Trophoblast cell (in vitro differentiated cells and primary cell): Measurements from ENCODE around the gene MRGPRD.

ENCODE experiments used
- DNase-seq, 2 donors: peaks; one replicate each; pipeline ENCODE4 v3.0.0-alpha.2; 2016
- H2AFZ ChIP-seq: 2 replicates; pipeline ENCODE4 v1.6.1; 2013; ENCODE audit warnings: low read length, moderate library complexity, mild to moderate bottlenecking; ENCODE audit not compliant: insufficient read depth, poor library complexity
- H2AK5ac ChIP-seq: 2 replicates; pipeline ENCODE4 v1.6.1; 2013; ENCODE audit warnings: mild to moderate bottlenecking, low read length
- H2BK120ac ChIP-seq: 2 replicates; pipeline ENCODE4 v1.6.1; 2013; ENCODE audit warnings: low read length, mild to moderate bottlenecking, moderate library complexity; ENCODE audit not compliant: insufficient read depth, poor library complexity
- H2BK12ac ChIP-seq: 2 replicates; pipeline ENCODE4 v1.6.1; 2013; ENCODE audit warnings: mild to moderate bottlenecking, low read length, moderate library complexity
- H2BK5ac ChIP-seq: 2 replicates; pipeline ENCODE4 v1.6.1; 2013; ENCODE audit warnings: low read length, low read depth, moderate library complexity, mild to moderate bottlenecking; ENCODE audit not compliant: poor library complexity
- H3K14ac ChIP-seq: 2 replicates; pipeline ENCODE4 v1.6.1; 2013; ENCODE audit warnings: mild to moderate bottlenecking, low read length
- H3K18ac ChIP-seq: 2 replicates; pipeline ENCODE4 v1.6.1; 2013; ENCODE audit warnings: mild to moderate bottlenecking, low read length
- H3K23ac ChIP-seq: 2 replicates; pipeline ENCODE4 v1.6.1; 2013; ENCODE audit warnings: low read length
- H3K27ac ChIP-seq: 2 replicates; pipeline ENCODE4 v1.5.1; 2013; ENCODE audit warnings: low read depth, mild to moderate bottlenecking, inconsistent platforms, low read length, moderate library complexity
- H3K27me3 ChIP-seq: 2 replicates; pipeline ENCODE4 v1.6.1; 2013; ENCODE audit warnings: inconsistent platforms, mild to moderate bottlenecking, low read length, moderate library complexity; ENCODE audit not compliant: insufficient read depth
- H3K36me3 ChIP-seq, 2 experiments: 1 replicate in 1 of 2; 2 replicates in 1 of 2; pipeline ENCODE4 v1.6.1; 2013; ENCODE audit warnings: low read length in 2 of 2, mild to moderate bottlenecking in 2 of 2, moderate library complexity in 1 of 2; ENCODE audit not compliant: insufficient read depth in 2 of 2, control insufficient read depth in 1 of 2
- H3K4ac ChIP-seq: 2 replicates; pipeline ENCODE4 v1.6.1; 2013; ENCODE audit warnings: low read depth, mild to moderate bottlenecking, low read length, moderate library complexity
- H3K4me1 ChIP-seq, 2 experiments: 1 replicate in 1 of 2; 2 replicates in 1 of 2; pipeline ENCODE4 v1.6.1; 2013; ENCODE audit warnings: low read length in 2 of 2, mild to moderate bottlenecking in 2 of 2, moderate library complexity in 1 of 2; ENCODE audit not compliant: insufficient read depth in 2 of 2, control insufficient read depth in 1 of 2
- H3K4me2 ChIP-seq: 2 replicates; pipeline ENCODE4 v1.6.1; 2013; ENCODE audit warnings: inconsistent platforms, mild to moderate bottlenecking, low read length, moderate library complexity
- H3K4me3 ChIP-seq: 2 replicates; pipeline ENCODE4 v1.5.1; 2013; ENCODE audit warnings: mild to moderate bottlenecking, low read depth, low read length, inconsistent platforms
- H3K79me1 ChIP-seq: one replicate; pipeline ENCODE4 v1.6.1; 2013; ENCODE audit warnings: low read length
- H3K79me2 ChIP-seq: 2 replicates; pipeline ENCODE4 v1.6.1; 2013; ENCODE audit warnings: low read length, mild to moderate bottlenecking; ENCODE audit not compliant: control insufficient read depth, insufficient read depth, poor library complexity
- H3K9ac ChIP-seq: 2 replicates; pipeline ENCODE4 v1.6.1; 2013; ENCODE audit warnings: mild to moderate bottlenecking, low read length
- H3K9me3 ChIP-seq: 2 replicates; pipeline ENCODE4 v1.6.1; 2013; ENCODE audit warnings: low read depth, mild to moderate bottlenecking, control low read depth, inconsistent platforms, low read length; ENCODE audit not compliant: insufficient read depth
- H4K12ac ChIP-seq: 2 replicates; pipeline ENCODE4 v1.6.1; 2013; ENCODE audit warnings: low read depth, mild to moderate bottlenecking, low read length, moderate library complexity
- H4K8ac ChIP-seq: 2 replicates; pipeline ENCODE4 v1.6.1; 2013; ENCODE audit warnings: low read depth, mild to moderate bottlenecking, low read length, moderate library complexity
- H4K91ac ChIP-seq: one replicate; pipeline ENCODE4 v1.6.1; 2013; ENCODE audit warnings: low read depth, mild to moderate bottlenecking, low read length, moderate library complexity
- WGBS: extraction: QIAGEN DNeasy Blood & Tissue Kit; methylation state at CpG from one replicate; pipeline ENCODE4 v1.1.7; 2013; ENCODE audit warnings: missing lambda C conversion rate; ENCODE audit not compliant: insufficient read length, insufficient coverage; ENCODE audit errors: extremely low coverage; 5-methylcytosine and 5-hydroxymethylcytosine counted together

MRGPRD gene

DNA sequence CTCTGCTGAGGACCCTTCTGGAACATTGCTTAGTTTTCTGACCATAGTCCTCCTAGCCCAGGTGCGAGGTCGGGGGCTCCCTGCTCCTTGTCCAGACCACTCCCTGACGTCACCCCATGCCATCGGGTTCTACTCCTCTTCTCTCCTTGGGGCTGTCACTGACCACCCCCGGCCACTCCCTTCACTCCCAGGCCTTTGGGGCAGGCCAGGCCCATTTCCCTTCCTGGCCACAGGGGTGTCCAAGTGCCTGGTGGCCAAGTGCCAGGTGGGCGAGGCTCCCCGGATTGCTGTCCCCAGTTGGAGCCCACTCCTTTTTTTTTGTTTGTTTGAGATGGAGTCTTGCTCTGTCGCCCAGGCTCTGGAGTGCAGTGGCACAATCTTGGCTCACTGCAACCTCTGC lies 19.5 kb downstream of the MRGPRD start:
- Histone ChIP-seq H3K9me3 (peaks cover 7% of the 10 kb centered on the region), H3K18ac (no peak overlapping the region), H2BK120ac (no peak overlapping the region), H3K4ac (no peak overlapping the region), H3K79me2 (no peaks in the 10 kb centered on the region), H3K4me1 (no peaks in the 10 kb centered on the region), H3K4me3 (no peak overlapping the region), H4K8ac (no peak overlapping the region), H4K91ac (no peak overlapping the region), H3K27me3 (no peaks in the 10 kb centered on the region), H3K14ac (no peak overlapping the region), H2AK5ac (no peak overlapping the region), H4K12ac (no peak overlapping the region), H2AFZ (no peak overlapping the region), H3K79me1 (no peaks in the 10 kb centered on the region), H3K27ac (no peak overlapping the region), H3K9ac (no peak overlapping the region), H3K23ac (no peak overlapping the region), H2BK12ac (no peak overlapping the region), H3K4me2 (no peak overlapping the region), H3K36me3 (no peaks in the 10 kb centered on the region), H2BK5ac (no peak overlapping the region)
- no peak for DNase-seq
- whole genome bisulfite sequencing, result no CpG with 5 or more reads among the region's 8 CpGs

DNA sequence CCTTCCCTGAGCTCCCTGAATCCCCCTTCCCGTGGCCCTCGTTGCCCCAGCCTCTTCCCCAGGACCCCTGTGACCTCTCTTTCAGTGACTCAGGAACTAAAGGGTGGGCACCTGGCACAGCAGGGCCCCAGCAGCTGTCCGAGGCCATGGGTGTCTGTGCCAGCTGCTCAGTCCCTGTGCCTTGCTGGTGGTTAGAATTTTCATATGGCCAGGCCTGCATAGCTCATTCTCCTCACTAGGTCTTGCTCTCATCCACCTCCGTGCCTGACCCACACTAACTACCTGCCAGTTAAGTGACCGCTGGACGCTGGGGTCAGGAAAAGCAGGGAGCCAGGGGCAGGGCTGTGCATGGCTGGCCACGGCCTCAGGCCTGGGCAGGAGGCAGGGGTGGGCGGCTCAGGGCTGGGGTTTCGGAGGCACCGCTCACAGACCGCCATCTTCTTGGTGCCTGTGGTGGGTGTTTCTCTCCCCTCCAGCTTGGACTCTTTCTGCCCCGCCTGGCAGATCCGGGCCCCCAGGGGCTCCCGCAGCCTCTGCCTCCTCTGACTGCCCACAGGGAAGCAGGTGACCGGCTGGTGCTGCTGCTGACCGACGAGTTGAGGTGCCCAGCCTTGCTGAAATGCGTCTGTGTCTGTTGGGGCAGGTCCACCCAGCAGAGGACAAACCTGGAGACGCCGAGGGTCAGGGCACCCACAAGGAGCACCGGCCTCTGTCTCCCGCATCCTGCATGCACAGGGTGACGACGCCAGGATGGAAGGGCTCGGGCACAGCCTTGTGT lies 20.3 kb downstream of the MRGPRD start:
- Histone ChIP-seq H3K27ac (no peak overlapping the region), H4K91ac (no peak overlapping the region), H4K12ac (no peak overlapping the region), H3K9ac (no peak overlapping the region), H2BK12ac (no peak overlapping the region), H2BK5ac (no peak overlapping the region), H3K79me2 (no peaks in the 10 kb centered on the region), H3K4ac (no peak overlapping the region), H2AFZ (no peak overlapping the region), H2BK120ac (no peak overlapping the region), H3K4me1 (no peaks in the 10 kb centered on the region), H3K27me3 (no peaks in the 10 kb centered on the region), H4K8ac (no peak overlapping the region), H3K79me1 (no peaks in the 10 kb centered on the region), H3K9me3 (peaks cover 7% of the 10 kb centered on the region), H3K36me3 (no peaks in the 10 kb centered on the region), H3K23ac (no peak overlapping the region), H3K4me3 (no peak overlapping the region), H3K14ac (no peak overlapping the region), H3K18ac (no peak overlapping the region), H2AK5ac (no peak overlapping the region), H3K4me2 (no peak overlapping the region)
- DNase-seq, result no peak
- WGBS, result no CpG with 5 or more reads among the region's 25 CpGs

- Histone ChIP-seq H3K79me1 (no peaks in the 10 kb centered on the region), H2AK5ac (no peak overlapping the region), H3K14ac (no peak overlapping the region), H2BK120ac (no peak overlapping the region), H3K4me1 (no peaks in the 10 kb centered on the region), H4K12ac (no peak overlapping the region), H4K91ac (no peak overlapping the region), H3K4me2 (no peak overlapping the region), H3K4ac (no peak overlapping the region), H3K4me3 (no peak overlapping the region), H4K8ac (no peak overlapping the region), H3K36me3 (no peaks in the 10 kb centered on the region), H3K23ac (no peak overlapping the region), H3K27me3 (no peaks in the 10 kb centered on the region), H2AFZ (no peak overlapping the region), H3K27ac (no peak overlapping the region), H3K18ac (no peak overlapping the region), H3K9ac (no peak overlapping the region), H2BK12ac (no peak overlapping the region), H3K79me2 (no peaks in the 10 kb centered on the region), H3K9me3 (peaks cover 7% of the 10 kb centered on the region), H2BK5ac (no peak overlapping the region)
- no peak for DNase-seq
- WGBS, result no CpG with 5 or more reads among the region's 31 CpGs
These were observed 21.1 kb downstream of the MRGPRD start for GRCh38 chr11:68959465-68960293.

DNA sequence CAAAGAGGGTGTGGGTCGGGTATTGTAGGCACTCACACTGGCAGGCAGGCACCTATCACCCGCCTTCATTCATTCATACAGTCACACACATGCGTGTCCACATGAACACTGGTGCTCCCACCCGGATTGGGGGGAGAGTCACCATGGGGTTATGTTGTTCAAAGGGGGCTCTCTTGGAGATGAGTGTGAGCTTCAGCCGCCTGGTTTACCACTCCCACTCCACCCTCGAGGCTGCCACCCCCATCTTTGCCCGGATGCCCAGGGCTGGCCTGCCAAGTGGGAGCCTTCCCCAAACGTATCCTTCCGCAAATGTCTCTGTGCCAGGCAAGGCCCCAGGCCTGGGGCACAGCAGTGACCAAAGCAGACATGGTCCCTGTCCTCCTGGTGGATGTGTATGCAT lies 22.6 kb downstream of the MRGPRD start:
- no peaks in the 10 kb centered on the region for H3K4me1 ChIP-seq
- no peaks in the 10 kb centered on the region for H3K27me3 ChIP-seq
- no peak overlapping the region for H3K27ac ChIP-seq
- H3K79me2 ChIP-seq, result no peaks in the 10 kb centered on the region
- no peaks in the 10 kb centered on the region for H3K79me1 ChIP-seq
- no peak overlapping the region for H3K18ac ChIP-seq
- no peak overlapping the region for H2BK5ac ChIP-seq
- H4K8ac ChIP-seq, result no peak overlapping the region
- no peaks in the 10 kb centered on the region for H3K36me3 ChIP-seq
- no peak overlapping the region for H3K4me3 ChIP-seq
- H3K9me3 ChIP-seq, result peaks cover 2% of the 10 kb centered on the region
- H3K4me2 ChIP-seq, result no peak overlapping the region
- H3K9ac ChIP-seq, result no peak overlapping the region
- H2BK120ac ChIP-seq, result no peak overlapping the region
- H3K4ac ChIP-seq, result no peak overlapping the region
- no CpG with 5 or more reads among the region's 9 CpGs for WGBS
- H3K23ac ChIP-seq, result no peak overlapping the region
- no peak overlapping the region for H3K14ac ChIP-seq
- no peak for DNase-seq
- no peak overlapping the region for H2AFZ ChIP-seq
- no peak overlapping the region for H2AK5ac ChIP-seq
- H4K91ac ChIP-seq, result no peak overlapping the region
- no peak overlapping the region for H2BK12ac ChIP-seq
- H4K12ac ChIP-seq, result no peak overlapping the region
